Pancreas (tissue), 10 donors: ENCODE measurements around the gene MNAT1. TPM values are rescaled to one million over a fixed set of nuclear protein-coding genes. Genes with fewer than 3 reads are reported as not detected.

Source experiments
- ATAC-seq, 4 donors: fragments of 200-7000 bp; cut with Tn5 transposase; one replicate each; pipeline versions ENCODE4 v1.8.0 to v1.9.1; 2020; ENCODE audit warnings: mild to moderate bottlenecking in 4 of 4, moderate library complexity in 4 of 4
- DNase-seq, 6 donors: peaks; one replicate each; pipeline ENCODE4 v3.0.0-alpha.2; 2020
- FAIRE-seq: peaks from 2 replicates; lab custom pipeline; 2012; peaks lifted over from hg19 to GRCh38; lab: Jason Lieb, UNC
- H3K27ac ChIP-seq, 4 donors: fragments of 200-600 bp; sonication (generic); 1 replicate in 3 of 4; 2 replicates in 1 of 4; pipeline versions ENCODE4 v1.5.0 to v1.8.0; 2020
- H3K27me3 ChIP-seq, 4 donors: fragments of 200-600 bp; one replicate each; pipeline ENCODE4 v1.8.0; 2021
- H3K36me3 ChIP-seq, 3 donors: fragments of 200-600 bp; sonication (generic) in 1 of 3; one replicate each; pipeline versions ENCODE4 v1.5.0 to v1.8.0; 2020 to 2021
- H3K4me1 ChIP-seq, 3 donors: fragments of 200-600 bp; one replicate each; pipeline ENCODE4 v1.8.0; 2021
- H3K4me3 ChIP-seq, 4 donors: fragments of 200-600 bp; sonication (generic) in 2 of 4; one replicate each; pipeline versions ENCODE4 v1.5.0 to v1.8.0; 2020 to 2021
- H3K9me3 ChIP-seq, 4 donors: fragments of 200-600 bp; one replicate each; pipeline ENCODE4 v1.8.0; 2021
- CTCF ChIP-seq, 4 donors: fragments of 200-600 bp; sonication (generic) in 3 of 4; IDR thresholded peaks; one replicate each; pipeline versions ENCODE4 v1.5.0 to v1.8.0; 2021; ENCODE audit warnings: antibody characterized with exemption in 4 of 4
- WGBS, 2 donors: extraction: QIAGEN DNeasy Blood & Tissue Kit; methylation state at CpG; one replicate each; pipeline ENCODE4 v1.1.7; 2013; 5-methylcytosine and 5-hydroxymethylcytosine counted together
- intact Hi-C, 3 donors: fragments of 100-400 bp; cut with DNase I; formaldehyde crosslinking; loops; one replicate each; pipeline versions ENCODE4 v1.11.1 to v1.14.2; 2022
- polyA plus RNA-seq, 2 donors: library from polyadenylated mRNA; stranded (reverse); fragments of 200-250 nt; gene quantifications; one replicate each; pipeline ENCODE4 v1.2.3, GENCODE V29; 2013
- total RNA-seq, 6 donors: library from RNA; stranded (reverse); fragmentation: NEBNext Ultra II Directional in 4 of 6; extraction: Animal tissue kit (Norgen Biotek cat#: 25700) in 4 of 6; gene quantifications; one replicate each; pipeline versions ENCODE4 v1.2.1 to v1.2.4, GENCODE V29; 2021 to 2023
- donor health status: healthy with polysubstance abuse.
- donor health status: DM: no; HTN: no; CAD: no; lungs with moderate emphysema.
- donor health status: DM: no; HTN: no; CAD: no.
- donor health status: control.
- donor health status: control.
- donor health status: Bipolar disorder and iron deficiency.
- donor health status: DM: yes; HTN: yes; CAD: no.
- donor health status: DM: no; HTN: no; CAD: no.
- donor health status: DM: no; HTN: no; CAD: no.
- donor health status: DM: yes; HTN: yes; CAD: no.

The MNAT1 gene
- total and polyA plus RNA-seq, 8 donors, result 6.9 to 15.6 (median 12.2) TPM

GRCh38 chr14:60971271-60971670, 236.7 kb downstream of the MNAT1 start:
- Histone ChIP-seq H3K4me1 (no peaks in the 10 kb centered on the region), H3K27ac (no peak overlapping the region), H3K36me3 (peaks cover 0 to 6% (median 0%) of the 10 kb centered on the region in 3 donors), H3K9me3 (no peaks in the 10 kb centered on the region), H3K27me3 (no peaks in the 10 kb centered on the region), H3K4me3 (no peak overlapping the region)
- no peak for FAIRE-seq
- 16 to 21% methylated on average over 2 of the region's 2 CpGs for WGBS, 2 donors
- intact Hi-C loops, result no loop called here
- DNase-seq, result no peak
- no peak for ATAC-seq
- no peak for TF ChIP-seq CTCF (IDR thresholded peaks at IDR 0.05)

- DNase-seq (no peak), ATAC-seq (no peak), FAIRE-seq (no peak)
- Histone ChIP-seq H3K36me3 (peaks cover 0 to 6% (median 0%) of the 10 kb centered on the region in 3 donors), H3K9me3 (no peaks in the 10 kb centered on the region), H3K4me1 (no peaks in the 10 kb centered on the region), H3K4me3 (no peak overlapping the region), H3K27me3 (no peaks in the 10 kb centered on the region), H3K27ac (no peak overlapping the region)
- intact Hi-C loops, result no loop called here
- no peak for TF ChIP-seq CTCF (IDR thresholded peaks at IDR 0.05)
- WGBS, 2 donors, result 97 to 98% methylated on average over 15 of the region's 15 CpGs
Measured at GRCh38 chr14:60972295-60972694, 237.7 kb downstream of the MNAT1 start.

GRCh38 chr14:60973070-60973469, 238.5 kb downstream of the MNAT1 start:
- H3K36me3 ChIP-seq, result peaks cover 0 to 6% (median 0%) of the 10 kb centered on the region in 3 donors
- H3K4me3 ChIP-seq, result no peak overlapping the region
- ATAC-seq, result no peak
- DNase-seq, result no peak
- TF ChIP-seq CTCF (IDR thresholded peaks at IDR 0.05), result no peak
- intact Hi-C loops, result no loop called here
- H3K4me1 ChIP-seq, result no peaks in the 10 kb centered on the region
- no peak overlapping the region for H3K27ac ChIP-seq
- H3K27me3 ChIP-seq, result no peaks in the 10 kb centered on the region
- FAIRE-seq, result no peak
- no peaks in the 10 kb centered on the region for H3K9me3 ChIP-seq
- WGBS, 2 donors, result 97 to 99% methylated on average over 3 of the region's 3 CpGs

- Histone ChIP-seq H3K4me3 (no peak overlapping the region), H3K27ac (no peak overlapping the region), H3K9me3 (no peaks in the 10 kb centered on the region), H3K4me1 (peaks cover 0 to 10% (median 0%) of the 10 kb centered on the region in 3 donors), H3K27me3 (no peaks in the 10 kb centered on the region), H3K36me3 (peaks cover 0 to 6% (median 0%) of the 10 kb centered on the region in 3 donors)
- no peak for TF ChIP-seq CTCF (IDR thresholded peaks at IDR 0.05)
- FAIRE-seq, result no peak
- ATAC-seq, result no peak
- no peak for DNase-seq
- intact Hi-C loops, result no loop called here
- WGBS, 2 donors, result 87 to 92% methylated on average over 6 of the region's 6 CpGs
Measured at GRCh38 chr14:60974090-60974651, 239.6 kb downstream of the MNAT1 start.

GRCh38 chr14:60975551-60975950, 241.0 kb downstream of the MNAT1 start:
- no peak for TF ChIP-seq CTCF (IDR thresholded peaks at IDR 0.05)
- Histone ChIP-seq H3K4me3 (no peak overlapping the region), H3K9me3 (no peaks in the 10 kb centered on the region), H3K36me3 (peaks cover 0 to 6% (median 0%) of the 10 kb centered on the region in 3 donors), H3K4me1 (peaks cover 0 to 10% (median 6%) of the 10 kb centered on the region in 3 donors), H3K27ac (no peak overlapping the region), H3K27me3 (no peaks in the 10 kb centered on the region)
- WGBS, 2 donors, result 49 to 50% methylated on average over 2 of the region's 2 CpGs
- intact Hi-C loops, result no loop called here
- FAIRE-seq (no peak), ATAC-seq (no peak), DNase-seq (no peak)
